Endothelial cell (in vitro differentiated cells): Measurements from ENCODE around the gene LARGE1. TPM values are rescaled to one million over a fixed set of nuclear protein-coding genes. Genes with fewer than 3 reads are reported as not detected.

Source experiments
- DNase-seq: peaks from one replicate; pipeline ENCODE4 v3.0.0; 2021; ENCODE audit warnings: low spot score
- H3K27ac Mint-ChIP-seq: one replicate; pipeline ENCODE4 v1.8.0; 2021; ENCODE audit warnings: mixed read lengths, inconsistent platforms; ENCODE audit not compliant: unreplicated experiment
- H3K27me3 Mint-ChIP-seq: one replicate; pipeline ENCODE4 v1.8.0; 2021; ENCODE audit warnings: mild to moderate bottlenecking, moderate library complexity, mixed read lengths, inconsistent platforms; ENCODE audit not compliant: unreplicated experiment
- H3K36me3 Mint-ChIP-seq: one replicate; pipeline ENCODE4 v1.8.0; 2021; ENCODE audit warnings: mild to moderate bottlenecking, low read depth, mixed read lengths, inconsistent platforms; ENCODE audit not compliant: unreplicated experiment
- H3K4me1 Mint-ChIP-seq: one replicate; pipeline ENCODE4 v1.8.0; 2021; ENCODE audit warnings: mild to moderate bottlenecking, mixed read lengths, inconsistent platforms; ENCODE audit not compliant: unreplicated experiment
- H3K4me3 Mint-ChIP-seq: one replicate; pipeline ENCODE4 v1.8.0; 2021; ENCODE audit warnings: mild to moderate bottlenecking, mixed read lengths, inconsistent platforms; ENCODE audit not compliant: unreplicated experiment
- H3K9me3 Mint-ChIP-seq: one replicate; pipeline ENCODE4 v1.8.0; 2021; ENCODE audit warnings: mixed read lengths, inconsistent platforms; ENCODE audit not compliant: unreplicated experiment
- total RNA-seq: library from RNA; stranded (reverse); fragmentation: NEBNext Ultra II Directional; extraction: Animal tissue kit (Norgen Biotek cat#: 25700); gene quantifications from one replicate; pipeline ENCODE4 v1.2.1, GENCODE V29; 2021; ENCODE audit not compliant: unreplicated experiment
- TF ChIP-seq, protein P1 (sequence below): fragments of 200-600 bp; sonication (generic); IDR thresholded peaks from one replicate; pipeline ENCODE4 v1.5.0; 2021; ENCODE audit warnings: antibody characterized with exemption; ENCODE audit not compliant: unreplicated experiment

LARGE1 gene
- total RNA-seq, 1 donor from 2014 or later: 25.4 TPM

DNA sequence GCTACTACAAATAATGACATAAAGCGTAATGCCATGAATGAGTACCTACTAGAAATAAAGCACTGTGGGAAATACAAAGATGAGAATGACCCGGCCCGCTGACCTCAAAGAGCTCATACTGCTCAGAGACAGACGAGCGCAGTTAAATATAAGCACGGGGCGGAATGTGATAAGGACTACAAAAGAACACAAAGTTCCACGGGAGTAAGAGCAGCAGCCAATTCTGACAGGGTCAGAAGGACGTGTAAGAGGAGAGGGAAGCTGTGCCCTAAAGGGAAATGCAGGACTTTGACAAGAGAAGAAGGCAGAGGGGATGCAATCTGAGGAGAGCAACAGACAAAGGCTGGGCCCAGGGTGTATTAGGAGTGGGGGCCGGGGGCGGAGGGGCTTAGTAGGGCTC lies 314.6 kb downstream of the LARGE1 start:
- Mint-ChIP-seq H3K4me1 (peaks cover 3% of the 10 kb centered on the region), H3K9me3 (no peaks in the 10 kb centered on the region), H3K36me3 (no peaks in the 10 kb centered on the region), H3K4me3 (no peak overlapping the region), H3K27ac (no peak overlapping the region), H3K27me3 (no peaks in the 10 kb centered on the region)
- DNase-seq: no peak
- TF ChIP-seq, protein P1, sequence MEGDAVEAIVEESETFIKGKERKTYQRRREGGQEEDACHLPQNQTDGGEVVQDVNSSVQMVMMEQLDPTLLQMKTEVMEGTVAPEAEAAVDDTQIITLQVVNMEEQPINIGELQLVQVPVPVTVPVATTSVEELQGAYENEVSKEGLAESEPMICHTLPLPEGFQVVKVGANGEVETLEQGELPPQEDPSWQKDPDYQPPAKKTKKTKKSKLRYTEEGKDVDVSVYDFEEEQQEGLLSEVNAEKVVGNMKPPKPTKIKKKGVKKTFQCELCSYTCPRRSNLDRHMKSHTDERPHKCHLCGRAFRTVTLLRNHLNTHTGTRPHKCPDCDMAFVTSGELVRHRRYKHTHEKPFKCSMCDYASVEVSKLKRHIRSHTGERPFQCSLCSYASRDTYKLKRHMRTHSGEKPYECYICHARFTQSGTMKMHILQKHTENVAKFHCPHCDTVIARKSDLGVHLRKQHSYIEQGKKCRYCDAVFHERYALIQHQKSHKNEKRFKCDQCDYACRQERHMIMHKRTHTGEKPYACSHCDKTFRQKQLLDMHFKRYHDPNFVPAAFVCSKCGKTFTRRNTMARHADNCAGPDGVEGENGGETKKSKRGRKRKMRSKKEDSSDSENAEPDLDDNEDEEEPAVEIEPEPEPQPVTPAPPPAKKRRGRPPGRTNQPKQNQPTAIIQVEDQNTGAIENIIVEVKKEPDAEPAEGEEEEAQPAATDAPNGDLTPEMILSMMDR: no peak

DNA sequence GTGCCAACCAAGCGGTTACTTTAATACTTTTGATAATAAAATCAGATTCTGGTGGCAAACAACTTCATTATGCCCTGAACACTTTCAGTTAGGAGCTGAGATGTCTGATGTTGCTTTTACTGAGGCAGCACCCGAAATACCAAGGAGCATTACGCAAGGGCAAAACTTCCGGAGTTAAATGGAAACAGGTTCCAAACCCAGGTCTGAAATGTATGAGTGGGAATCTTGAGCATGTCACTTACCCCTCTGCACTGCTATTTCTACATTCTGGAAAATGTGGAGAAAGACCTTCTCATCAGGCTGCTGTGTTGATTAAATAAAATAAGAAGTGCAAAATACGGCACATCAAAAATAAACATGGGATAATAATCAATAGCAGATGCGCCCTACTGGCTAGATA lies 315.1 kb downstream of the LARGE1 start:
- Mint-ChIP-seq H3K4me3 (no peak overlapping the region), H3K27me3 (no peaks in the 10 kb centered on the region), H3K4me1 (peaks cover 3% of the 10 kb centered on the region)

DNA sequence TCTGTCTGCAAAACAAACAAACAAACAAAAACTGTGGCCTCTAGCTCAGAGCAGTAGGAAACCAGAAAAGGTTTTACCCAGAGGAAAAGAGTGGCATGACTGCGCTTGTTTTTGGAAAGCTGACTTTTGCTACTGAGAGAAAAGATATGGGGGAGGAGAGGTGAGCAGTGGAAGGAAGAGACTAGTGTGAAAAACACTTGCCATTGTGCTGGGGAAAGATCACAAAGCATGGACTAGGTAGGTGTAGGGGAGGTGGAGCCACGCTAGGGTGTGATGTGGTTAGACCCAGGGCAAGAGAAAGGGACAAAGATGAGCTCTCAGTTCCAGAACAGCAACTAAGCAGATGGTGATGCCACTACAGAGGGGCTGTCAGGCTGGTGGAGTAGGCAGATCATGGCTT lies 319.2 kb downstream of the LARGE1 start:
- TF ChIP-seq, protein P1: no peak
- no peak overlapping the region for H3K4me3 Mint-ChIP-seq
- H3K27ac Mint-ChIP-seq: no peak overlapping the region
- no peaks in the 10 kb centered on the region for H3K36me3 Mint-ChIP-seq
- no peaks in the 10 kb centered on the region for H3K9me3 Mint-ChIP-seq
- H3K4me1 Mint-ChIP-seq: peaks cover 13% of the 10 kb centered on the region
- no peaks in the 10 kb centered on the region for H3K27me3 Mint-ChIP-seq
- no peak for DNase-seq

More for the DNA sequence above, 315.1 kb downstream of the LARGE1 start:
- no peaks in the 10 kb centered on the region for H3K9me3 Mint-ChIP-seq
- no peak for DNase-seq
- no peaks in the 10 kb centered on the region for H3K36me3 Mint-ChIP-seq
- H3K27ac Mint-ChIP-seq: no peak overlapping the region
- TF ChIP-seq, protein P1: no peak

DNA sequence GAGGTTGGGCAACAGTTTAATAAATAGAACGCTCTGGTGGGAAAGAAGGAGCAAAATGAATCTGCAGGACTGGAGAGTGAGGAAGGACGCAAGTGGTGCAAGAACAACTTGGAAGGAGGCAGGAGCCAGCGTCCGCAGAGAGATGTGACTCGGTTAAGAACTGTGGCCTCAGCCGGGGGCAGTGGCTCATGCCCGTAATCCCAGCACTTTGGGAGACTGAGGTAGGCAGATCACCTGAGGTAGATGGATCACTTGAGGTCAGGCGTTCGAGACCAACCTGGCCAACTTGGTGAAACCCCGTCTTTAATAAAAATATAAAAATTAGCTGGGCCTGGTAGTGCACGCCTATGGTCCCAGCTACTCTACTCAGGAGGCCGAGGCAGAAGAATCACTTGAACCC lies 319.7 kb downstream of the LARGE1 start:
- DNase-seq: no peak
- H3K36me3 Mint-ChIP-seq: no peaks in the 10 kb centered on the region
- H3K9me3 Mint-ChIP-seq: no peaks in the 10 kb centered on the region
- H3K4me3 Mint-ChIP-seq: no peak overlapping the region
- H3K4me1 Mint-ChIP-seq: peaks cover 11% of the 10 kb centered on the region
- no peak overlapping the region for H3K27ac Mint-ChIP-seq
- no peaks in the 10 kb centered on the region for H3K27me3 Mint-ChIP-seq
- TF ChIP-seq, protein P1: no peak

DNA sequence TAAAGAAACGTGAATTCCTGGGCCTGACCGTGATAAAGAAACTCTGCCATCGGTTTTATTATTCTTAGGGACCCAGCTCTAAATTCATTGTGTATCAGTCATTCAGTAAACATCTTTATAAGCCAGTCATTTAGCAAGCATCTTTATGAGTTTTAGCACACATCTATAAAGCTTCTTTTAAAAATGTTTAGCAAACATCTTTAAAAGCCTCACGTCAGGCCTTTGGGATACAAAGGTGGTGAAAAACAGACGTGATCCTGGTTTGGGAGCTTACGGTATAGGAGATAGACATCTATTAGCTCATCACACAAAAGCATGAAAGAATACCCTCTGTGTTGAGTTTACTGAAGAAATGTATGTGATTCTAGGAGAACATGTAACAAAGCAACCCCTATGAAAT lies 320.2 kb downstream of the LARGE1 start:
- TF ChIP-seq, protein P1: no peak
- no peak overlapping the region for H3K4me3 Mint-ChIP-seq
- no peak for DNase-seq
- H3K36me3 Mint-ChIP-seq: no peaks in the 10 kb centered on the region
- H3K4me1 Mint-ChIP-seq: peaks cover 10% of the 10 kb centered on the region
- no peak overlapping the region for H3K27ac Mint-ChIP-seq
- no peaks in the 10 kb centered on the region for H3K27me3 Mint-ChIP-seq
- H3K9me3 Mint-ChIP-seq: no peaks in the 10 kb centered on the region
